Uterus (tissue), 2 donors: ENCODE data around the gene S100P.

Source experiments
- CTCF ChIP-seq, 4 experiments: fragments of 200-600 bp in 2 of 4; fragments of 450-650 bp in 2 of 4; sonication (generic) in 2 of 4; IDR thresholded peaks; one replicate each; pipeline ENCODE4 v1.5.1; 2016 to 2019; ENCODE audit warnings: antibody characterized with exemption in 4 of 4, mild to moderate bottlenecking in 2 of 4, moderate library complexity in 1 of 4
- POLR2A ChIP-seq, 2 donors: fragments of 450-650 bp; IDR thresholded peaks; one replicate each; pipeline ENCODE4 v1.6.1; 2016; ENCODE audit warnings: antibody characterized with exemption in 2 of 2, mild to moderate bottlenecking in 1 of 2, moderate library complexity in 1 of 2

- TF ChIP-seq POLR2A (IDR thresholded peaks at IDR 0.05) (no peak), CTCF (IDR thresholded peaks at IDR 0.05) (no peak)
These were observed 2.3 kb downstream of the S100P start for GRCh38 chr4:6695660-6696610.
